Stimulated activated CD4-positive, alpha-beta T cell treated with anti-CD3 and anti-CD28 coated beads, Interleukin-1b, Interleukin-23, amount 100 ng/mL, for 1 hour (primary cell): ENCODE measurements around the gene TUBA1B.
A peak's percentile ranks its signal among the peaks of the same experiment; 100 is the strongest.

Source experiments
- DNase-seq, 2 donors: peaks; one replicate each; pipeline ENCODE4 v3.0.0-alpha.2; 2020; ENCODE audit warnings: low read depth in 2 of 2

Gene TUBA1B

GRCh38 chr12:49126852-49127763 lies 4.1 kb downstream of the TUBA1B start:
- no peak for DNase-seq

GRCh38 chr12:49121047-49121696 lies 10.0 kb downstream of the TUBA1B start:
- no peak for DNase-seq

GRCh38 chr12:49111206-49111605 lies 20.0 kb downstream of the TUBA1B start:
- no peak for DNase-seq

GRCh38 chr12:49110464-49111155 lies 20.6 kb downstream of the TUBA1B start, which contains the start of gene LMBR1L:
Gene LMBR1L, minus strand, starts transcription at chr12:49110847. Its CDS starts 292 bp downstream, at chr12:49110555.
- peak; percentile 84 to 88 for DNase-seq

GRCh38 chr12:49109641-49110463 lies 21.3 kb downstream of the TUBA1B start:
- no peak for DNase-seq

GRCh38 chr12:49108958-49109404 lies 22.2 kb downstream of the TUBA1B start:
- DNase-seq: no peak

GRCh38 chr12:49105504-49106084 lies 25.6 kb downstream of the TUBA1B start:
- DNase-seq: no peak

GRCh38 chr12:49104822-49105221 lies 26.4 kb downstream of the TUBA1B start:
- no peak for DNase-seq

GRCh38 chr12:49100380-49100779 lies 30.8 kb downstream of the TUBA1B start:
- no peak for DNase-seq

GRCh38 chr12:49098703-49099102 lies 32.5 kb downstream of the TUBA1B start:
- DNase-seq: no peak

GRCh38 chr12:49098035-49098451 lies 33.2 kb downstream of the TUBA1B start:
- peak in 1 of 2 donors; percentile 39 for DNase-seq

- DNase-seq: no peak
Measured at GRCh38 chr12:49097381-49097780, 33.8 kb downstream of the TUBA1B start.

GRCh38 chr12:49094975-49095365 lies 36.2 kb downstream of the TUBA1B start:
- no peak for DNase-seq

- no peak for DNase-seq
Measured at GRCh38 chr12:49094160-49094974, 36.8 kb downstream of the TUBA1B start, which contains the start of gene DHH. Gene DHH, minus strand, starts transcription at chr12:49094801. Its CDS starts 289 bp downstream, at chr12:49094512.

- no peak for DNase-seq
Measured at GRCh38 chr12:49093792-49094159, 37.4 kb downstream of the TUBA1B start.

- no peak for DNase-seq
Measured at GRCh38 chr12:49092816-49093406, 38.3 kb downstream of the TUBA1B start.

GRCh38 chr12:49092086-49092815 lies 38.9 kb downstream of the TUBA1B start:
- DNase-seq: peak in 1 of 2 donors; percentile 41

- no peak for DNase-seq
Measured at GRCh38 chr12:49091836-49092085, 39.4 kb downstream of the TUBA1B start.
